Peyer's patch (tissue), 4 donors: Measurements from ENCODE around the gene SLC26A1. TPM values are rescaled to one million over a fixed set of nuclear protein-coding genes. Genes with fewer than 3 reads are reported as not detected.

Source experiments
- DNase-seq, 3 donors: peaks; one replicate each; pipeline ENCODE4 v3.0.0-alpha.2; 2017 to 2019
- H3K27ac ChIP-seq, 4 donors: fragments of 200-600 bp; sonication (generic); one replicate each; pipeline ENCODE4 v1.5.1; 2016 to 2019
- H3K27me3 ChIP-seq, 2 donors: fragments of 200-600 bp; sonication (generic); one replicate each; pipeline ENCODE4 v1.5.1; 2019
- H3K36me3 ChIP-seq, 3 donors: fragments of 200-600 bp; sonication (generic); one replicate each; pipeline ENCODE4 v1.5.1; 2016 to 2019
- H3K4me1 ChIP-seq, 4 donors: fragments of 200-600 bp; sonication (generic); one replicate each; pipeline ENCODE4 v1.5.1; 2016 to 2019
- H3K4me3 ChIP-seq, 4 donors: fragments of 200-600 bp; sonication (generic); 1 replicate in 3 of 4; 2 replicates in 1 of 4; pipeline ENCODE4 v1.5.1; 2016 to 2019; ENCODE audit warnings: mild to moderate bottlenecking in 1 of 4
- H3K9me3 ChIP-seq, 4 donors: fragments of 200-600 bp; sonication (generic); one replicate each; pipeline ENCODE4 v1.5.1; 2016 to 2019; ENCODE audit warnings: mild to moderate bottlenecking in 1 of 4
- POLR2A ChIP-seq, 2 donors: fragments of 450-650 bp; IDR thresholded peaks; one replicate each; pipeline ENCODE4 v1.5.1; 2017; ENCODE audit warnings: antibody characterized with exemption in 2 of 2, mild to moderate bottlenecking in 2 of 2, moderate library complexity in 2 of 2
- total RNA-seq, 4 donors: library from RNA; depleted of rRNA; stranded (reverse); fragments of >200 nt; gene quantifications; one replicate each; pipeline ENCODE4 v1.1.0, GENCODE V29; 2016
- TF ChIP-seq, protein P1 (sequence below), 6 experiments: fragments of 450-650 bp in 4 of 6; fragments of 200-600 bp in 2 of 6; sonication (generic) in 1 of 6; IDR thresholded peaks; one replicate each; pipeline ENCODE4 v1.5.1; 2017 to 2019; ENCODE audit warnings: antibody characterized with exemption in 6 of 6, mild to moderate bottlenecking in 3 of 6, moderate library complexity in 1 of 6

Gene SLC26A1
- total RNA-seq, 4 donors from 2014 or later = 0.83 to 35.7 (median 24.3) TPM

DNA sequence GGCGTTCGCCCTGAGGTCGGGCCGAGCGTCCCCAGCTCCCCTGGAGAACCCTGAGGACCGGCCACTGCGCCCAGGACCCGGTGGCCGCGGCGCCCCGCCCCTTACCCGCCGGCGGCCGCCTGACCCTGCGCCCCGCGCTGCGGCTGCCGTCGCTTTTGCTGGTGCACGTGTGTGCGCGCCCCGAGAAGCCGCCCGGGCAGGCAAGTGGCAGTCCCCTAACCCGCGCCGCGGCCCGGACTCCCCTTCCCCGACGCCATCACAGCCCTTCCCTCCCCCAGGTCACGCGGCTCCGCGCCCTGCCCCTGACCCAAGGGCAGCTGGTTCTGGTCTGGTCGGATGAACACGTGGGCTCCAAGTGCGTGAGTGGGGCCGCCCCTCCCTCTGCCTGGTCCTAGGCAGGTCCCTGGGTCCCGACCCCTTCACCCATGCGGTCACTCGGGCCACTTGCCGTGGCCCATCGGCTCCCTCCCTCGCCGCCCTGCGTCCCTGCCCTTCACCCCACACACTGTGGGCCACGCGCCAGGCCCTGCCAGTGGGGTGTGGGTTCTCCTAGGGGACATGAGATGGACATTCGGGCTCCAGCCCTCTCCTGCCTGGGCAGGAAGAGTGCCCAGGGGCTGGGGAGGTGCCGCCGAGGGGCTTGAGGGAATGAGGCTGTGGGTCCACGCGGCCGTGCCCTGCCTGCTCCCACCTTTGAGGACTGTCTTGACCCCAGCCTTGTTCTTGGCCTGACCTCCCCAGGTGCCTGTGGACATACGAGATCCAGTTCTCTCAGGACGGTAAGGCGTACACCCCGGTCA lies 10.3 kb upstream of the SLC26A1 start:
- Histone ChIP-seq H3K27me3 (peaks cover 0 to 36% of the 10 kb centered on the region in 2 donors), H3K36me3 (no peaks in the 10 kb centered on the region), H3K9me3 (no peaks in the 10 kb centered on the region), H3K4me3 (no peak overlapping the region), H3K27ac (no peak overlapping the region), H3K4me1 (peaks cover 0 to 22% (median 10%) of the 10 kb centered on the region in 4 donors)
- DNase-seq = no peak
- TF ChIP-seq, protein P1, sequence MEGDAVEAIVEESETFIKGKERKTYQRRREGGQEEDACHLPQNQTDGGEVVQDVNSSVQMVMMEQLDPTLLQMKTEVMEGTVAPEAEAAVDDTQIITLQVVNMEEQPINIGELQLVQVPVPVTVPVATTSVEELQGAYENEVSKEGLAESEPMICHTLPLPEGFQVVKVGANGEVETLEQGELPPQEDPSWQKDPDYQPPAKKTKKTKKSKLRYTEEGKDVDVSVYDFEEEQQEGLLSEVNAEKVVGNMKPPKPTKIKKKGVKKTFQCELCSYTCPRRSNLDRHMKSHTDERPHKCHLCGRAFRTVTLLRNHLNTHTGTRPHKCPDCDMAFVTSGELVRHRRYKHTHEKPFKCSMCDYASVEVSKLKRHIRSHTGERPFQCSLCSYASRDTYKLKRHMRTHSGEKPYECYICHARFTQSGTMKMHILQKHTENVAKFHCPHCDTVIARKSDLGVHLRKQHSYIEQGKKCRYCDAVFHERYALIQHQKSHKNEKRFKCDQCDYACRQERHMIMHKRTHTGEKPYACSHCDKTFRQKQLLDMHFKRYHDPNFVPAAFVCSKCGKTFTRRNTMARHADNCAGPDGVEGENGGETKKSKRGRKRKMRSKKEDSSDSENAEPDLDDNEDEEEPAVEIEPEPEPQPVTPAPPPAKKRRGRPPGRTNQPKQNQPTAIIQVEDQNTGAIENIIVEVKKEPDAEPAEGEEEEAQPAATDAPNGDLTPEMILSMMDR (IDR thresholded peaks at IDR 0.05) = no peak
- no peak for TF ChIP-seq POLR2A (IDR thresholded peaks at IDR 0.05)

- H3K9me3 ChIP-seq = no peaks in the 10 kb centered on the region
- H3K4me3 ChIP-seq = peak overlapping the region in 2 of 4 donors; percentile 21 to 26
- TF ChIP-seq, protein P1 (IDR thresholded peaks at IDR 0.05) = no peak
- TF ChIP-seq POLR2A (IDR thresholded peaks at IDR 0.05) = no peak
- H3K36me3 ChIP-seq = no peaks in the 10 kb centered on the region
- peaks cover 0 to 29% (median 13%) of the 10 kb centered on the region in 4 donors for H3K4me1 ChIP-seq
- no peak overlapping the region for H3K27ac ChIP-seq
- no peak for DNase-seq
- peaks cover 0 to 44% of the 10 kb centered on the region in 2 donors for H3K27me3 ChIP-seq
Observed at GRCh38 chr4:1002631-1003251, 9.5 kb upstream of the SLC26A1 start.

GRCh38 chr4:1002131-1002630 lies 9.0 kb upstream of the SLC26A1 start:
- DNase-seq = peak in 1 of 3 donors; percentile 66
- Histone ChIP-seq H3K4me1 (peaks cover 0 to 35% (median 15%) of the 10 kb centered on the region in 4 donors), H3K9me3 (no peaks in the 10 kb centered on the region), H3K36me3 (no peaks in the 10 kb centered on the region), H3K4me3 (peak overlapping the region in 1 of 4 donors; percentile 21), H3K27ac (no peak overlapping the region), H3K27me3 (peaks cover 0 to 49% of the 10 kb centered on the region in 2 donors)
- no peak for TF ChIP-seq POLR2A (IDR thresholded peaks at IDR 0.05)
- TF ChIP-seq, protein P1 (IDR thresholded peaks at IDR 0.05) = no peak

DNA sequence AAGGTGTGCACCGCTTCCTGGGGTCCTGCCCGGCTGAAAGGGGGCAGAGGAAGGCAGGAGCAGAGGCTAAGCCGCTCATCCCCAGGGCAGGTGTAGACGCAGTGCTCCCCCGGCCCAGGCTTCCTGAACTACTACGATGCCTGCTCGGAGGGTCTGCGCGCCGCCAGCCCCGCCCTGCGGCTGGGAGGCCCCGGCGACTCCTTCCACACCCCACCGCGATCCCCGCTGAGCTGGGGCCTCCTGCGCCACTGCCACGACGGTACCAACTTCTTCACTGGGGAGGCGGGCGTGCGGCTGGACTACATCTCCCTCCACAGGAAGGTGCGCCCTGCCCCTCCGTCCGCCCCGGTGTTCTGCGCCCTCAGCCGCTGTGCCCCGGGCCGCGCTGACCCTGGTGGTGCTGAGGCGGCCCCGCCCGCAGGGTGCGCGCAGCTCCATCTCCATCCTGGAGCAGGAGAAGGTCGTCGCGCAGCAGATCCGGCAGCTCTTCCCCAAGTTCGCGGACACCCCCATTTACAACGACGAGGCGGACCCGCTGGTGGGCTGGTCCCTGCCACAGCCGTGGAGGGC lies 8.4 kb upstream of the SLC26A1 start:
- Histone ChIP-seq H3K27ac (no peak overlapping the region), H3K36me3 (no peaks in the 10 kb centered on the region), H3K27me3 (peaks cover 0 to 55% of the 10 kb centered on the region in 2 donors), H3K9me3 (no peaks in the 10 kb centered on the region), H3K4me1 (peaks cover 0 to 38% (median 16%) of the 10 kb centered on the region in 4 donors), H3K4me3 (no peak overlapping the region)
- no peak for TF ChIP-seq POLR2A (IDR thresholded peaks at IDR 0.05)
- TF ChIP-seq, protein P1 (IDR thresholded peaks at IDR 0.05) = no peak
- no peak for DNase-seq

DNA sequence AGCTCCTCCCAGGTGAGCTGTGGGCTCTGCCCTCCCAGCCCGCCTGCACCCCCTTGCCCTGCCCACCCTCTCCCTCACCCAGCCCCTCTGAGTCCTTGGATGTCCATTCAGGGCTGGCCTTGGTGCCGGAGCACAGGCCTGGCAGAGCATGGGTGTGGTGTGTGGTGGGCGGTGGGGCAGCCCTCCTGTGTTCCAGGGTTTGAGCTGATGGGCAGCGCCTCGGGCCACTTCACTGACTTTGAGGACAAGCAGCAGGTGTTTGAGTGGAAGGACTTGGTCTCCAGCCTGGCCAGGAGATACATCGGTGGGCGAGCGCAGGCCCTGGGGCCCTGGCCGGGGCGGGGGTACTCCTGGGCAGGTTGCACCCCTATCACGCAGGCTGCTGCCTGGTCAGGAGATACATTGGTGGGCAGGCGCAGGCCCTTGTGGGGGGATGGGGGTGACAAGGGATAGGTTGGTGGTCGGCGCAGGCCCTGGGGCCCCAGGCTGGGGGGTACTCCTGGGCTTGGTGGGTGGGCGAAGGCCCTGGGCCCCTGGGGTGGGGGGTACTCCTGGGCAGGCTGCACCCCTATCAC lies 7.6 kb upstream of the SLC26A1 start:
- H3K27ac ChIP-seq = no peak overlapping the region
- H3K36me3 ChIP-seq = no peaks in the 10 kb centered on the region
- no peak for DNase-seq
- H3K27me3 ChIP-seq = peaks cover 0 to 56% of the 10 kb centered on the region in 2 donors
- H3K9me3 ChIP-seq = no peaks in the 10 kb centered on the region
- H3K4me1 ChIP-seq = peaks cover 0 to 43% (median 16%) of the 10 kb centered on the region in 4 donors
- no peak overlapping the region for H3K4me3 ChIP-seq
- TF ChIP-seq, protein P1 (IDR thresholded peaks at IDR 0.05) = no peak
- TF ChIP-seq POLR2A (IDR thresholded peaks at IDR 0.05) = no peak
